DOHH2 (cell line): Measurements from ENCODE around the gene EDAR.

ENCODE experiments used
- H3F3A ChIP-seq: fragments of 200-600 bp; sonication (generic), shearing (Covaris generic); 2 replicates; pipeline ENCODE4 v1.6.0; 2016; ENCODE audit warnings: antibody characterized with exemption, mild to moderate bottlenecking; ENCODE audit not compliant: control insufficient read depth, insufficient read depth
- H3K27ac ChIP-seq: fragments of 200-600 bp; sonication (generic); 2 replicates; pipeline ENCODE4 v1.5.1; 2014; ENCODE audit warnings: low read depth, mild to moderate bottlenecking, low read length, moderate library complexity
- H3K27me3 ChIP-seq: fragments of 200-600 bp; sonication (generic); 2 replicates; pipeline ENCODE4 v1.6.1; 2014; ENCODE audit warnings: mild to moderate bottlenecking, low read length, mixed read lengths; ENCODE audit not compliant: control insufficient read depth
- H3K36me3 ChIP-seq: fragments of 200-600 bp; sonication (generic); 2 replicates; pipeline ENCODE4 v1.6.1; 2014; ENCODE audit warnings: mild to moderate bottlenecking, low read length, moderate library complexity, mixed read lengths; ENCODE audit not compliant: control insufficient read depth
- H3K4me1 ChIP-seq: fragments of 200-600 bp; sonication (generic); 2 replicates; pipeline ENCODE4 v1.6.1; 2014; ENCODE audit warnings: mild to moderate bottlenecking, low read length, mixed read lengths; ENCODE audit not compliant: control insufficient read depth
- H3K4me2 ChIP-seq: fragments of 200-600 bp; sonication (generic); 2 replicates; pipeline ENCODE4 v1.6.0; 2014; ENCODE audit warnings: mild to moderate bottlenecking, low read length, moderate library complexity
- H3K4me3 ChIP-seq: fragments of 200-600 bp; sonication (generic); 2 replicates; pipeline ENCODE4 v1.5.1; 2014; ENCODE audit warnings: mild to moderate bottlenecking, low read length, mixed read lengths
- H3K79me2 ChIP-seq: fragments of 200-600 bp; sonication (generic); 2 replicates; pipeline ENCODE4 v1.6.1; 2014; ENCODE audit warnings: mild to moderate bottlenecking, low read length, mixed read lengths; ENCODE audit not compliant: control insufficient read depth
- H3K9me2 ChIP-seq: fragments of 200-600 bp; sonication (generic); replicated peaks from 2 replicates; pipeline ENCODE4 v1.6.1; 2014; ENCODE audit warnings: mild to moderate bottlenecking, low read length, mixed read lengths; ENCODE audit not compliant: control insufficient read depth
- H3K9me3 ChIP-seq: fragments of 200-600 bp; sonication (generic); 2 replicates; pipeline ENCODE4 v1.6.1; 2014; ENCODE audit warnings: antibody characterized with exemption, low read length, mixed read lengths; ENCODE audit not compliant: control insufficient read depth, insufficient read depth
- H4K20me1 ChIP-seq: fragments of 200-600 bp; sonication (generic); 2 replicates; pipeline ENCODE4 v1.6.0; 2014; ENCODE audit warnings: low read depth, mild to moderate bottlenecking, antibody characterized with exemption, low read length, moderate library complexity; ENCODE audit not compliant: control insufficient read depth, insufficient read depth
- CTCF ChIP-seq: fragments of 200-600 bp; sonication (generic); IDR thresholded peaks from one replicate; pipeline ENCODE4 v1.5.1; 2014; ENCODE audit warnings: antibody characterized with exemption, mild to moderate bottlenecking, low read depth, low read length; ENCODE audit not compliant: poor library complexity, severe bottlenecking
- EZH2phosphoT487 ChIP-seq: fragments of 200-600 bp; sonication (generic); IDR thresholded peaks from 2 replicates; pipeline ENCODE4 v1.6.1; 2017; ENCODE audit warnings: borderline replicate concordance, mild to moderate bottlenecking, antibody characterized with exemption, low read length, moderate library complexity, mixed read lengths

The EDAR gene

GRCh38 chr2:109031476-109032228 is 42.6 kb upstream of the EDAR start:
- Histone ChIP-seq H3K27ac (no peak overlapping the region), H4K20me1 (no peaks in the 10 kb centered on the region), H3K9me2 (no peaks in the 10 kb centered on the region), H3F3A (no peaks in the 10 kb centered on the region), H3K27me3 (peaks cover 4% of the 10 kb centered on the region; the same call in 1 of the 2 replicates), H3K4me3 (peak overlapping the region; percentile 67), H3K9me3 (no peaks in the 10 kb centered on the region), H3K4me1 (peaks cover 15% of the 10 kb centered on the region), H3K79me2 (no peaks in the 10 kb centered on the region), H3K4me2 (peak overlapping the region; percentile 81), H3K36me3 (no peaks in the 10 kb centered on the region)
- TF ChIP-seq CTCF (no peak), EZH2phosphoT487 (no peak)

- Histone ChIP-seq H3K9me3 (no peaks in the 10 kb centered on the region), H4K20me1 (no peaks in the 10 kb centered on the region), H3K79me2 (no peaks in the 10 kb centered on the region), H3K4me3 (peak overlapping the region; percentile 67), H3K27me3 (peaks cover 4% of the 10 kb centered on the region; the same call in 1 of the 2 replicates), H3K4me1 (peaks cover 15% of the 10 kb centered on the region), H3K9me2 (no peaks in the 10 kb centered on the region), H3K27ac (no peak overlapping the region), H3F3A (no peaks in the 10 kb centered on the region), H3K36me3 (no peaks in the 10 kb centered on the region), H3K4me2 (peak overlapping the region; percentile 81)
- TF ChIP-seq CTCF (no peak), EZH2phosphoT487 (no peak)
Measured at GRCh38 chr2:109030870-109031475, 42.0 kb upstream of the EDAR start.

DNA sequence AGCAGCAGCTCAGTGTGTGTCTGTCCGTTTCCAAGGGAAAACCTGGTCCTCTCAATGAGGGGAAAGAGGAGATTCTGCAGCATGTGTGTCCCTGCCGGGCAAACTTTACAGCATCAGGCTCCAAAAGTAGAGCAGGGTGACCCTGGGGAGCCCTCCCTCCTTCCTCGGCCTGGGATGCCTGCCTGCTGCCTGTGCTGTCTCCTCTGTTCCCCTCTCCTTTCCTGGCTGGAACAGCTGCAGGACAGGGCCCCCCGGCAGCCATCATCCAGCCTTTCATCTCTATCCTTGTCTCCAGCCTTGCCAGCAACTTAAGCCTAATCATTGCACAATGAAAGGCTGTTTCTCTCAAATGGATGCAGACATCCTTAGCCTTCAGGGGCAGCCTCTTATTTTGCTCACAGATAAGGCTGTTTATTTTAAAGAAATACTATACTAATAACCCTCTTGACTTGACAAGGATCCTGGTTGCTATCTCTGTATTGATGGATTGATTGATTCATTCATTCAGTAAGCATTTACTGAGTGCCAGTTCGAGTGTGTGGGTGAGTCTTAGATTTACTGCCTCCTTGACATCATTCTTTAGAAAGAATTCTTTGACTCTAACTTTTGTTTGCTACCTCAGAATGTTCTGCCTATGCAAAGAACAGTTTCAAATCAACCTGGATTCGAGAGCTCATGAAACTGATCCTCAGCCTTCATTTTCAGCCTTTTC is 40.6 kb upstream of the EDAR start:
- Histone ChIP-seq H3K79me2 (no peaks in the 10 kb centered on the region), H3K9me3 (no peaks in the 10 kb centered on the region), H3F3A (no peaks in the 10 kb centered on the region), H3K27ac (no peak overlapping the region), H3K4me1 (peaks cover 15% of the 10 kb centered on the region), H3K36me3 (no peaks in the 10 kb centered on the region), H3K27me3 (peaks cover 4% of the 10 kb centered on the region; the same call in 1 of the 2 replicates), H3K4me3 (no peak overlapping the region), H3K9me2 (no peaks in the 10 kb centered on the region), H4K20me1 (no peaks in the 10 kb centered on the region), H3K4me2 (no peak overlapping the region)
- TF ChIP-seq EZH2phosphoT487 = no peak
- TF ChIP-seq CTCF = no peak
